Epidermal melanocyte (primary cell): Measurements from ENCODE around the gene ASIC1.

Experiments used
- DNase-seq: peaks from one replicate; pipeline ENCODE4 v3.0.0; 2011; ENCODE audit warnings: low spot score; ENCODE audit not compliant: insufficient read length

Gene ASIC1

DNA sequence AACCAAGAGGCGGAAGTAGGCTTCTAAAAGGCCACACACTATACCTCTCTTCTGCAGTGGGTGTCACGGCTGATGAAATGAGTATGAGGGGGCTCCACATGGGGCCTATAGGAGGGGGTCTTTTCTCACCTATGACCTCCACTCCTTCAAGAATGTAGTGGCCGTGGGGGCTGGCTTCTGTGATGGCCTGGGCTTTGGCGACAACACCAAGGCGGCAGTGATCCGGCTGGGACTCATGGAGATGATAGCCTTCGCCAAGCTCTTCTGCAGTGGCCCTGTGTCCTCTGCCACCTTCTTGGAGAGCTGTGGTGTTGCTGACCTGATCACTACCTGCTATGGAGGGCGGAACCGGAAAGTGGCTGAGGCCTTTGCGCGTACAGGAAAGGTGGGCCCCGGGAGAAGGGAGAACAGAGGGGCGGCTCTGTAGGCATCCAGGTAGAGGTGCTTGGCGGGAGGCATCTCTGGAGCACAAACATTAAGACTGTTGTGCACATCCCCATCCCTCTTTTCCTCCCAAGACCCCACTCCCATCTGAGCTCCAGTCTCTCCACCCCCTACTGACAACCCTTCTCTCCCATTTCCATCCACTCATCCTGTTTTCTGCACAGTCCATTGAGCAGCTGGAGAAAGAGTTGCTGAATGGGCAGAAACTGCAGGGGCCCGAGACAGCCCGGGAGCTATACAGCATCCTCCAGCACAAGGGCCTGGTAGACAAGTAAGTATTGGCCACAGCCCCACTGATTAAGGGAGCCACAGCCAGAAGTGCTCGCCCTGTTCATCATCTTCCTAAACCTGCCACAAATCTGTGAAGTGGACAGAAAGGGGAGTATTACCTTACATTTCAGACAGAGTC is 50.2 kb downstream of the ASIC1 start:
- DNase-seq = no peak

DNA sequence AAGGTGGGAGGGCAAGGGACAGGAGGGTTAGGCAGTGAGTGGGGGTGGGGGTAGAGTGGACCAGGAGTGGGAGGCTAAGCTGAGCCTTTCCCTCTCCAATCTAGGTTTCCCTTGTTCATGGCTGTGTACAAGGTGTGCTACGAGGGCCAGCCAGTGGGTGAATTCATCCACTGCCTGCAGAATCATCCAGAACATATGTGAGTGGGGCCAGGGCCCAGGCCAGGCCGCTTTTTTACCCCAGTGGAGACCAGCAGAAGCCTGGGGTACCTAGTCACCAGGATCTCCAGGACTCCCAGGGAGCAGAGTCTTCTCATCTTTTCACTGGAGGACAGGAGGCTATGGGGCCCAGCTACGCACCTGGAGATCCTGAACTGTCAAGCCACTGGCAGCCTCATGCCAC is 51.9 kb downstream of the ASIC1 start:
- no peak for DNase-seq

DNA sequence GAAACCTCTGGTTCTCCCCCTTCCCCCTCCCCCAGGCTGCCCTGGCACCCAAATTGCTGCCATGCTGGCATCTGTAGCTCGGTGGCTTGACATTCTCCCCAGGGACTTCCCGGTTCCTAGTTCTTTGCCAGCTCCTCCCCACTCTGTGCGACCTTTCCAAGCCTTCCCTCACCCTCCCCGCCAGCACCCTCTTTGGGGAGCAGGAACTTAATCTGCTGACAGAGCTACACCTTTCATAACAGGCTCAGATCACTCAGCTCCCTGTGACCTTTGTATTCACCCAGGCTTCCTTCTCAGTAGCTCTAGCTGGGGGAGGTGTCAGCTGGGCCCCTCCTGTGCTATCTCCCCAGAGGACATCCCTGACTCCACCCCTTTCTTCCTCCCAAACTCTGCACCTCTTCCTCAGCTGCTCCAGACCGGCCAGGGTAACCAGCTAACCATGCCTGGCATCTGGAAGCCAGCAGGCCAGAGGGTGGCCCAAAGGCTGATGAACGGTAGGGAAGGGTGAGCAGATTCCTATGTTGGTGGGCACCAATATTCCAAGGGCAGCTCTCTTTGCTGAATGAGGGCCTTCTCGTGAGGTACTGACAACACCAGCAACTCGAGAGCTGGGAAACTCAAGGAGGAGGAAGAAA is 52.8 kb downstream of the ASIC1 start:
- DNase-seq = no peak

DNA sequence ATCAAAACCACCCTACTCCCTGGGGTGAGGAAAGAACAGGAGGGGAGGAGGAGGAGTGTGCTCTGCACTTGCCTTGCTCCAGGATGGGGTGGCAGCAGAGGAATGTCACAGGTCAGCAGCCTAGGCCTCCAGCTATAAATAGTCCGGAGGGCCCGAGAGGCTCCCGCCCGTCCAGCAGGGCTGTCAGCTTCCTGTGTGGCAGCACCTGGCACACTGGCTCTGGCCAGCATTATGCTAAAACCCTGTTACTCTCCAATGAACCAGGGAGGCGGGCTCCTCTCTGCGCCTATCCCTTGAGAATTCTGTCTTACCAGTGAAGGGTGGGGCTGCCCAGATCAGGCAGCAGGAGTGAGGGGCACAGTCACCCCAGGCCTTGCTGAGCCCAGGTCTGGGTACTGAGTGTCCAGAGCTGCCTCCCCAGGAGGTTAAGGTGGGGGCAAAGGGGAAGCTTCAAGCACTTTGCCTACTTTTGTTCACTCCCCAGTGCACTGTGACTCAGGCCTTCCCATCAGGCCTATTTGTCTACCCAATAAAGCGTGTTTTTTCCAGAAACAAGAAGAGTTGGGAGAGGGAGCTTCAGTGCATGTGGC is 53.5 kb downstream of the ASIC1 start:
- no peak for DNase-seq

DNA sequence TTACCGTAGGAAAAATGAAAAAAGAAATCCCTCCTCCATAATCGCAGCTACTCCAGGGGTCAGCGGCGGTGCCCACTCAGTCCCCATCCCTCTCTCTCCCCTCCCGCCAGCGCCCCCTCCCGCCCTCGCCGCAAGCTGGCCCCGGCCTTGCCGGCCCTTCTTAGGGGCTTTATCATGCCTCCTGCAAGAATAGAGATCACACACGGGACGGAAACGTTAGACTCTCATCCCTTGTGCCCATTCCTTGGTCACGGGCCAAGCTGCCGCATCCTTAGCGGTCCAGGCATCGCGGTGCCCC is 53.9 kb downstream of the ASIC1 start:
- no peak for DNase-seq

DNA sequence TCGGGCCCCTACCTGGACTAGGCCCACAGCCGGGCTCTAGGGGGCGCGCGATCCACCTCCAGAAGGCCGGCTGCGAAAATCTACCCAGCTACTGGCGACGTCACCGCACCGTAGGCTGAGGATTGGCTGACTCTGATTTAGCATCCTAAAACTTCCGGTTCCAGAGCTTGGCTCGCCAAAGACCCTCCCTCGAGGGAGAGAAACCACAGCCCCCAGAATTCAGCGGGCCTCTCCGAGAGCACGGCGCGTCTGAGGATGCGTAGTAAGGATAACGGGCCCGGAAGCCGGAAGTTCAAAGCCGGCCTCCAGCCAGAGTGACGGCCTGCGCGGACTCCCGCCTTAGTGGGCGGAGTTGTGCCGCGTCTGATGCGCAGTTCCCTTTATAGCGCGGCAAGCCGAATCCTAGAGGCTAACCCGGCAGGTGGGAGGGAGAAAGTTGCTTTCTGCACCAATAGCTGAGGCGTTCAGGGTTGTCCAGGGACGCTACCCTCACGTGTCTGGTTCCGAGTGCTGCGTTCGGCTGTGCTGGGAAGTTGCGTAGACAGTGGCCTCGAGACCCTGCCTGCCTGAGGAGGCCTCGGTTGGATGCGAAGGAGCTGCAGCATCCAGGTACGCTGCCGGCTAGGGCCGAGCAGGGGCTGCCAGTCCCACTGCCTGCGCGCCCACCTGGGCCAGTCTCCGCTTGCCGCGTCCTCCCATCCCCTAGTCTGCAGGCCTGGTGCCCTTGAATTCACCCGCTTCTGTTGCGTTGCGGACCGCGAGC is 54.5 kb downstream of the ASIC1 start, which contains the start of gene COX14:
Gene COX14, plus strand, starts transcription at position 544 of the 763 bp plus-strand sequence. CDS start 7,808 bp downstream, outside the sequence.
- DNase-seq = peak; percentile 96

DNA sequence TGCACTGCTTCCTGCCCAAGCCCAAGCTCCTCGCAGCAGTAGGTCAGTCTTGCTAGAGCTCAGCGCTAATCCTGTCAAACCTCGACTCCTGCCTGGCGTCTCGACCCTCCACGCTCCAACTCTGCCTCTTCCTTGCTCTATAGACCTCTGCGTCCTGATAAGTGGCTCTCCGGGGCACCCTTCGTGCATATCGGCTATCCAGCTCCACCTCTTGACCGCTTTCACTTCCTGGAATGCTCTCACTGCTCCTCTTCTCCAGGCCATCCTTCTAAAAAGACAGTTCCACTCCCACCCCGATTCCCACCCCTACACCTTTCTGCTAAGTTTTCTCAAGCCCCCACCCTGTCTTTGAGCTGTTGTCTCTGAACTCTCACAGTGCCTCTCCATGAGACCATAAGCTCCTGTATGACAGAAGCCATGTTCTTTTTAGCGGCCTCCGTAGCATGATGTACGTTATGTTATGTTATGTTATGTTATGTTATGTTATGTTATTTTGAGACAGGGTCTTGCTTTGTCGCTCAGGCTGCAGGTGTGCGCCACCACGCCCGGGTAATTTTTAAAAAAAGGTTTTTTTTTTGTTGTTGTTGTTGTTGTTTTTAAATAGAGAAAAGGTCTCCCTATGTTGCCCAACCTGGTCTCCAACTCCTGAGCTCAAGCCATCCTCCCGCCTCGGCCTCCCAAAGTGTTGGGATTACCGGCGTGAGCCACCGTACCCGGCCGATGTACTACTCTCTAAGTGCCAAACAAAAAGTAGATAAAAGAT is 55.2 kb downstream of the ASIC1 start:
- DNase-seq = no peak

DNA sequence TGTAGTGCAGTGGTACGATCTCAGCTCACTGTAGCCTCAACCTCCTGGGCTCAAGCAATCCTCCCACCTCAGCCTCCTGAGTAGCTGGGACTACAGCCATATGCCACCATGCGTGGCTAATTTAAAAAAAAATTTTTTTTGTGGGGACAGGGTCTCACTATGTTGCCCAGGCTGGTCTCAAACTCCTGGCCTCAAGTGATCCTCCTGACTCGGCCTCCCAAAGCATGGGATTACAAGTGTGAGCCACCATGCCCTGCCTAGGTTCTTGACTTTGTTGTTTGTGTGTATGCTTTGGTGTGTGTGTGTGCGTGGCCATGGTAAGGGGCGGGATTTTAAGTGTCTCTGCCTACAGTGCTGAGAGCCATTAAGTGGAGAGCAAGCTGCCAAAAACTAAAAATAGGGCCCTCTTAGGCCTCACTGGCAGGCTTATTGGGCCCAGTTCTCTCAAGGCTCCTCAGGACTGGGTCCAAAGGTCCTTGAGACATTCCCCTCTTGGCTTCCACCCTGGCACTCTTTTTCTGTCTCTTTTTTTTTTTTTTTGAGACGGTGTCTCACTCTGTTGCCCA is 59.7 kb downstream of the ASIC1 start:
- DNase-seq = no peak

DNA sequence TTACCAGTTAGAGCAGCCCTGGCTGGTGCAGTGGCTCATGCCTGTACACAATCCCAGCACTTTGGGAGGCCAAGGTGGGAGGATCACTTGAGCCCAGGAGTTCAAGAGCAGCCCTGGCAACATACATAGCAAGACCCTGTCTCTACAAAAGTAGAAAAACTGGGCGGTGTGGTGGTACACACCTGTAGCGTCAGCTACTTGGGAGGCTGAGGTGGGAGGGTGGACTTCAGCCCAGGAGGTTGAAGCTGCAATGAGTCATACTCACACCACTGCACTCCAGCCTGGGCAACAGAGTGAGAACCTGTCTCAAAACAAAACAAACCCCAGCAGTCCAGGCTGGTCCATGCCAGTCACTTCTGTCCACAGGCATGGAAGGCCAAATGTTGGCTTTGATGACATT is 62.0 kb downstream of the ASIC1 start:
- DNase-seq = no peak

DNA sequence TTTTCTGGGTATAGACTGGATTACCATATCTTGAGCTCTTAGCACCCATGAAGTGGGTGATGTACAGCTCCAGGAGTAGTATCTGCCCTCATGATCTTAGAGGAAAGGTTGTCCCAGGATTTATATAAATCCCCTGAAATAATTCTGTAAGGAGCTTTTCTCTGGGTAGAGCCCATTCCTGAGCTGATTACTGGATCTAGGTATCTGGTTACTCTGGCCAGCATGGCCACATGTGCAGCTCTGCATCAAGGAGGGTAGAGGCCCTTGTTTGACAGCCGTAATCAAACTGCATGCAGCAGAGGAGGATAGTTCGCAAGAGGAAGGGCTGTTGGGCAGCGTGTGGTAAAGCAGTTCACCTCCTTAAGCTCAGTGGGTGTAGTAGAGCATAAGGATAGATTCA is 63.1 kb downstream of the ASIC1 start:
- no peak for DNase-seq

DNA sequence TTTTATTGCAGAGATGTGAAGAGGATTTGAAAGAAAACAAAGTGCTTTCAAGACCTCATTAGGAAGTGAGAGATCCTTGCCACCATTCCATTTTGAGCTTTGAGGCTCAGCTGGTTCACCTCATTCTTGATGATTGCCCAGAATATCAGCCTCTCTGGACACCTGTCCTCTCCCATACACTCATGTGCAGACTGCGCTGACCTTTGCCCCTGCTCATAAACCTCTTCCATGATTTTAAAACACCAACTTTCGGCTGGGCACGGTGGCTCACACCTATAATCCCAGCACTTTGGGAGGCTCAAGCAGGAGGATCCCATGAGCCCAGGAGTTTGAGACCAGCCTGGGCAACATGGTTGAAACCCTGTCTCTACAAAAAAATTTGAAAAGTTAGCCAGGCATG is 63.6 kb downstream of the ASIC1 start:
- no peak for DNase-seq

DNA sequence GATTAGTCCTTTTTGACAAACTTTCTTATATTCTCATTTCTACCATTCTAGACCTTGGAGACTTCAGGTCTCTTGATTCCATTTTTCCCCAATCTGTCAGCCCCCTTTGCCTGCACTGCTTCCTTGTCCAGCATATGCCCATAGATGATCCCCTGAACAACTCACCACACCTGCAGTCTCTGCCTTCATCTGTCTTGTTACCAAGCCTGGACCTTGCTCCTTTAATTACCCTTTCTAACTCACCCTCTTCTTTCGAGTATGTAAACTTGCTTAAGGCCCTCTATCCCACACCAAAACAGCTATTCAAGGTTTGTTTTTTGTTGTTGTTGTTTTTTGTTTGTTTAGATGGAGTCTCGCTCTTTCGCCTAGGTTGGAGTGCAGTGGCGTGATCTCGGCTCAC is 64.2 kb downstream of the ASIC1 start:
- no peak for DNase-seq

DNA sequence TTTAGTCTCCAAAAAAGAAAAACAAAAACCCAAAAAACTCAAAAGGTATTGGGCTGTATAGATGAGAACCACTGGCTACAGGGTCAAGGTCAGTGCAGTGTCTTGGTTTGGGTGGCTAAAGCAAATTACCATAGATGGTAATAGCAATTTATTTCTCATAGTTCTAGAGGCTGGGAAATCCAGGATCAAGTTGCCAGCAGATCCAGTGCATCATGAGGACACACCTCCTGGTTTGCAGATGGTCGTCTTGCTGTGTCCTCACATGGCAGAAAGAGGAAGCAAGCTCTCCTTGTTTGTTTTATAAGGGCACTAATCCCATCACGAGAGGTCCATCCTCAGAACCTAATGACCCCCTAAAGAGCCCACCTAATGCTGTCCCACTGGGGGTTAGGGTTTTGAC is 65.8 kb downstream of the ASIC1 start:
- DNase-seq = no peak

DNA sequence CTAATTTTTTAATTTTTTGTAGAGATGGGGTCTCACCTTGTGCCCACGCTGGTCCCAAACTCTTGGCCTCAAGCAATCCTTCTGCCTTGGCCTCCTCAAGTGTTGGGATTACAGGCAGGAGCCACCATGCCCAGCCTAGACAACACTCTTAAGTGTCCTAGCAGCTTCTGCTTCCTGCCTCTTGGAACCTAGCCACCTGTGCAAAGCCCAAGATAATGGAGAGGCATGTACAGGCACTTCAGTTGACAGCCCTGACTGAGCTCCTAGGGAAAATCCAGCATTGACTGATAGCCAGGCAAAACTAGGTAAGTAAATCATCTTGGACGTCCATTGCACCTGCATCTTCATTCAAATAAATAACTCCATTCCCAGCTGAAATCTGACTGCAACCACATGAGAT is 70.2 kb downstream of the ASIC1 start:
- DNase-seq = no peak

DNA sequence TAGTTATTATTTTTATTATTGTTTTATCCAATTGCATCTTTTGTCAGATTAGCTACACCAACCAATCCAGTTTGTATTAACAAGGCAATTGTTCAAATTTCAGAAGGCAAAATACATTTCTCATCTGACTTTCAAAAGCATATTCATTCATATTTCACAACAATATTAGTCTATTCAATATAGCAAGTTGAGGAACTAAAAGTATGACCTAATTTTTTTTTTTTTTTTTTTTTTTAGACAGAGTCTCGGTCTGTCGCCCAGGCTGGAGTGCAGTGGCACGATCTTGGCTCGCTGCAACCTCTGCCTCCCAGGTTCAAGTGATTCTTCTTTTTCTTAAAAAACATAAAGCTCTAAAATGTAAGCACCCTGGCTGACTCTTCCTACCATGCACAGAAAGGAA is 71.9 kb downstream of the ASIC1 start:
- no peak for DNase-seq

DNA sequence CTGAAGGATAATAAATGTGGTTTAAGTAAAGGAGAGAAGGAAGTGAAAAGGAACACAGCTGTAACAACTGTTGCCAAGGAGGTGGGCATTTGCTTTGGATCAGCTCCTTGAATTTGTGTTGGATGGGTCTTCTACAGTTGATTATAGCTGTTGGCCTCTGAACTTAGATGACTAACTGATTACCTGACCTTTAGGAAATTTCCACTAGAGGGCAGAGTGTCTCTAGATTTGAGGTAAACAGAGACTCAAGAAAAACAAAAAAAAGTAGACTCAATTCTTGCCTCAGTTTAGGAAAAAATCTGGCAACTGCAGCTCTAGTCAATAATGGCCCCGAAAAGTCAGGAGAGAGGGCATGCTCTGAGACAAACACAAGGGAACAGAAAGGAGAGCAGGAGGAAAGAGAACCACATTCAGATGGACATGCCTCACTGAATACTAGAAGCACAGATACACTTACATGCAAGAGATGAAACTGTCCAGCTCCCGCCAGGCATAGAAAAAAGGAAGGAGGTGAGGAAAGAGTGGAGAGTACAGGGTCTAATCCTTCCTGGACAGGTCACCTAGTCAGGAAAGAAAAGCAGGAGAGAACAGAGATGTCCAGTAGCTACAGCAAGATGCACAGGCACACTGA is 75.2 kb downstream of the ASIC1 start:
- DNase-seq = peak; percentile 33
